ENCODE measurements around the gene IL6ST.

The IL6ST gene

GRCh38 chr5:55929020-55929799, 65.6 kb downstream of the IL6ST start:
- no peaks in the 10 kb centered on the region for H3K9me3 Mint-ChIP-seq
- H3K27ac Mint-ChIP-seq, result no peak overlapping the region
- H3K4me3 Mint-ChIP-seq, result no peak overlapping the region
- peaks cover 2% of the 10 kb centered on the region for H3K4me1 Mint-ChIP-seq
- CTCF ChIA-PET, result no interaction called here
- DNase-seq, result no peak
- peaks cover 13% of the 10 kb centered on the region for H3K27me3 Mint-ChIP-seq
- peaks cover 7% of the 10 kb centered on the region for H3K36me3 Mint-ChIP-seq

DNA sequence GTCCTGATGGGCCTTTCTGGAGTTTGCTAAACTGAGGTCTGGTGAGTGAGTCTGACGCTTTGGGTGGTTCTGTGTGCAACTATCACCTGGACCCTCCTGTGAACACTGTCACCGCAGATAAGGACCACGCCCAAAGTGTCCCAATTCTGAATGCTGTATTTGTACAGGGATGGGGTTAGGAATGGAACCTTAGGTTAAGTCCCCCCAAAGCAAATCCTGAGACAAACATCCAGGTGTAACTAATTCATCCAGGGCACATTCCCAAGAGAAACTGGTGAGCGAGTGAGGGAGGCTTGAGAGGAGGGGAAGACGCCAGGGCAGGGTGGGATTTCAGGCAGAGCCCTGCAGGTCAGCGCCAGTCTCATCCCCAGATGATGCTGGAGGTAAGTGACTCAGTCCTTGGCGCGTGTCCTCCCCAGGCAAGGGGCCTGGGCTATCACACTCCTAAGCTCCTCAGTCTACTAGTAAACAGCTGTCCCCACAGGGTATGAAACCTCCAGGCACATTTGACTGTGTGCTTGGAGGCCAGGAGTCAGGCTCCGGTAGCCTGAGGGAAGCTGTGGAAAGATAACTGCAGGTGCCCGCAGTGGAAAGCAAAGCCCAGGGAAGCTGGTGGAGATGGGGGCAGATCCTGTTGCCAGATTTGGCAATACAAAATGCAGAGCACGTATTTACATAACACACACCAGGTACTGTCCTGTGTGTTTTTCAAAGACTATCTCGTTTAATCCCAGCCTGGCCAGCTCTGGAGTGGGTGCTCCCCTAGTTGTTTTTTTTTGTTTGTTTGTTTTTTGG, 66.7 kb downstream of the IL6ST start:
- Mint-ChIP-seq H3K4me1 (peaks cover 12% of the 10 kb centered on the region), H3K36me3 (peaks cover 1% of the 10 kb centered on the region), H3K27me3 (peaks cover 17% of the 10 kb centered on the region), H3K4me3 (no peak overlapping the region), H3K9me3 (no peaks in the 10 kb centered on the region), H3K27ac (no peak overlapping the region)
- DNase-seq, result no peak
- CTCF ChIA-PET, result no interaction called here

GRCh38 chr5:55926476-55926875, 68.3 kb downstream of the IL6ST start:
- Mint-ChIP-seq H3K4me1 (peaks cover 20% of the 10 kb centered on the region), H3K36me3 (no peaks in the 10 kb centered on the region), H3K27ac (no peak overlapping the region), H3K4me3 (no peak overlapping the region), H3K27me3 (peaks cover 17% of the 10 kb centered on the region), H3K9me3 (no peaks in the 10 kb centered on the region)
- DNase-seq, result no peak
- CTCF ChIA-PET, result no interaction called here

GRCh38 chr5:55925712-55926111, 69.1 kb downstream of the IL6ST start:
- Mint-ChIP-seq H3K27ac (no peak overlapping the region), H3K36me3 (no peaks in the 10 kb centered on the region), H3K27me3 (peaks cover 17% of the 10 kb centered on the region), H3K4me3 (no peak overlapping the region), H3K4me1 (peaks cover 20% of the 10 kb centered on the region), H3K9me3 (no peaks in the 10 kb centered on the region)
- CTCF ChIA-PET, result no interaction called here
- DNase-seq, result no peak

DNA sequence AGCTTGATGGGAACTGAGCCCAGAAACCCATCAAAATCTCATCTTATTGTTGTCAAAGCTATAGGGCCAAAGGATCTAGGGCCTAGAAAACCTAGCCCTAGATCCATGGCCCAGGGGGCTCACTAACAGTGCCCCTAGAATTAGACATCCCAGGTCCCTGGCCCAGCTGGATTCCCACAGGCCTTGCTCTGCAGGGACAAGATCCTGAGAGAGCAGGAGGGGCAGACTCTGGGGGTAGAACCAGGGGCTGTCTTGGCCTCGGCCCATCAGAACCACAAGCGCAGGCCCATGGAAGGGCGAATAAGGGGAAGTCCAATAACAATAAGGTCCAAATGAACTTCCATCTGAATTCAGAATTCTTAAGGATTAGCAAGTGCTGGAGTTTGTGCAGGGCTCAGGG, 69.6 kb downstream of the IL6ST start:
- no peak overlapping the region for H3K4me3 Mint-ChIP-seq
- no peak for DNase-seq
- CTCF ChIA-PET, result interaction anchor here (2.6 kb wide), 1 partner anchor 12 kb away, joined by 11 read pairs; no protein-coding TSS in a partner anchor
- peaks cover 22% of the 10 kb centered on the region for H3K4me1 Mint-ChIP-seq
- no peaks in the 10 kb centered on the region for H3K36me3 Mint-ChIP-seq
- no peaks in the 10 kb centered on the region for H3K9me3 Mint-ChIP-seq
- peaks cover 17% of the 10 kb centered on the region for H3K27me3 Mint-ChIP-seq
- H3K27ac Mint-ChIP-seq, result no peak overlapping the region

- Mint-ChIP-seq H3K27me3 (peaks cover 17% of the 10 kb centered on the region), H3K9me3 (no peaks in the 10 kb centered on the region), H3K4me1 (peaks cover 27% of the 10 kb centered on the region), H3K27ac (no peak overlapping the region), H3K36me3 (no peaks in the 10 kb centered on the region), H3K4me3 (no peak overlapping the region)
- no peak for DNase-seq
- CTCF ChIA-PET, result interaction anchor here (2.6 kb wide), 1 partner anchor 12 kb away, joined by 11 read pairs; no protein-coding TSS in a partner anchor
Observed at GRCh38 chr5:55924744-55925143, 70.0 kb downstream of the IL6ST start.

DNA sequence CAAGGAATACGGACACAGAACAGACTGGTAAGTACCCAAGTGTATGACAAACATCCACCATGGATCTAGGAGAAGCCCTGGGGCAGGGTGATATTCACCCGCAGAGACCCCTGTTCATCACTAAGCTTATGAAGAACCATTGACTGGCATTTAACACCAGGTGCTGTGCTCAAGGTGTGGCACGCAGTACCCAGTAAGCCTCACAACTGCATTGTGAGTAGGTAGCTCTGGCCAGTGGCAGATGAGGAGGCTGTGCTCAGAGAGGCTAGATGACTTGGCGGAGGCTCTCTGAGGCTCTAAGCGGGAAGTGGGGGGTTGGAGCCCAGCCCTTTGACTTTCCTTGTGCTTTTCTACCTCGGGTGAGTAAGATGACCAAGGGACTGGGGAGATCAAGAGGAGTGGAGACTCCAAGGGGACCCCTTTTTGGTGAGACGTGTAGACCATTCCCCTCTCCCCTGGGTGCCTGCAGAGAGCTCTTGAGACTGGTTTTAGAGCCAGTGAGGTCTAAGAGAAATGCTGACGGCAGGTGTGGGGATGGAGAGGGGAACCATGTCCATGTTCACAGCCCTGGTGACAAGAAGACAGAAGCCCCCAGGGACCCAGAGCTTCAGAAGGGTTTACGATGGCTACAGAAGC, 70.8 kb downstream of the IL6ST start:
- no peak for DNase-seq
- CTCF ChIA-PET, result interaction anchor here (0.6 to 2.6 kb wide), 5 partner anchors 9 to 232 kb away, joined by 3 to 11 read pairs (median 3); no protein-coding TSS in a partner anchor
- H3K27ac Mint-ChIP-seq, result no peak overlapping the region
- H3K27me3 Mint-ChIP-seq, result peaks cover 17% of the 10 kb centered on the region
- H3K4me1 Mint-ChIP-seq, result peaks cover 34% of the 10 kb centered on the region
- peak overlapping the region; percentile 79 for H3K4me3 Mint-ChIP-seq
- no peaks in the 10 kb centered on the region for H3K36me3 Mint-ChIP-seq
- no peaks in the 10 kb centered on the region for H3K9me3 Mint-ChIP-seq

DNA sequence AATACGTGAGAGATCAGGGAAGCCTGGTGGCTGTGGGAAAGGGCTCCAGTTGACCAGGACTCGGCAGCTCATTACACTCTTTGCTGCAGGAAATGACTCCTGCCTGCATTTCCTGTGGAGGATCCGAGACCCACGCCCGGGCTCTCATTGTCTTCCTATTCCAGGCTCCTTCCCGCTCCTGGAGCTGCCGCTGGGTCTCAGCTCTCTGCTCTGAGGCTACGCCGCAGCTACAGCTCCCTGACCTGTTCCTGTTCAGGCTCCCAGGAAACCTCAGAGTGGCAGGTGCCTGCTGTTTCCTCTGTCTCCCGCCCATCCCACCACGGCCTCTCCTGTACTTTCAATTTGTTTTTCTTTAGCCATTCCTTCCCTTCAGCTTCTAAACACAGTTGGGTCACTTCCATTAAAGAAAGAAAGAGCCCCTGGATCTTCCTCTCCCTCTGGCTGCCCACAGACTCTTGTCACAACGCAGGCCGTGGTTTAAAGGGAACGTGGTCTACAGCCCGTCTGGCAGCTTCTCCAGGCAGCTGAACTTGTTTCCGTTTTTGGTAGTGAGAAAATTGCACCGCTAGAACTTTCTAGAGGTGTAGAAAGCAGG, 71.5 kb downstream of the IL6ST start:
- no peaks in the 10 kb centered on the region for H3K36me3 Mint-ChIP-seq
- DNase-seq, result peak; percentile 43
- H3K9me3 Mint-ChIP-seq, result no peaks in the 10 kb centered on the region
- H3K4me3 Mint-ChIP-seq, result peak overlapping the region; percentile 79
- peak overlapping the region; percentile 65 for H3K27ac Mint-ChIP-seq
- peaks cover 37% of the 10 kb centered on the region for H3K4me1 Mint-ChIP-seq
- CTCF ChIA-PET, result interaction anchor here (1.3 to 2.6 kb wide), 4 partner anchors 9 to 232 kb away, joined by 3 to 11 read pairs (median 4); no protein-coding TSS in a partner anchor
- H3K27me3 Mint-ChIP-seq, result peaks cover 17% of the 10 kb centered on the region

GRCh38 chr5:55921617-55922016, 73.1 kb downstream of the IL6ST start:
- Mint-ChIP-seq H3K9me3 (no peaks in the 10 kb centered on the region), H3K4me3 (no peak overlapping the region), H3K27me3 (peaks cover 15% of the 10 kb centered on the region), H3K27ac (no peak overlapping the region), H3K36me3 (no peaks in the 10 kb centered on the region), H3K4me1 (peaks cover 40% of the 10 kb centered on the region)
- CTCF ChIA-PET, result interaction anchor here (0.7 to 1.0 kb wide), 5 partner anchors 33 to 750 kb away, joined by 3 to 4 read pairs (median 3); no protein-coding TSS in a partner anchor
- DNase-seq, result no peak

DNA sequence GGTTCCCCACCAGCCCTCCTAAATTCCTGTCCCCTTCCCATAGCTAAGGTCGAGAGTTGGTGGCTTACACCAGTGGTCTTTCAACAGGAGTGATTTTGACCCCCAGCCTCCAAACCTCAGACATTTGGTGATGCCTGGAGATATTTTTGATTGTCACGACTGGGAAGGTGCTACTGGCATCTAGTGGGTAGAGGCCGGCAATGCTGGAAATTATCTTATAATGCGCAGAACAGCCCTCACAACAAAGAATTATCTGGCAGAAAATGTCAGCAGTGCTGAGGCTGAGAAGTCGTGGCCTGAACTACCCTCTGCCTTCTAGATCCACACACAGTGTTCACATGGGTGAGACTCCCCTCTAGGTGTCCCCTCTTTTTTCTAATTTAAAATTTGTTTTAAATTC, 74.0 kb downstream of the IL6ST start:
- Mint-ChIP-seq H3K27me3 (peaks cover 14% of the 10 kb centered on the region), H3K36me3 (no peaks in the 10 kb centered on the region), H3K4me1 (peaks cover 40% of the 10 kb centered on the region), H3K27ac (no peak overlapping the region), H3K4me3 (no peak overlapping the region), H3K9me3 (no peaks in the 10 kb centered on the region)
- CTCF ChIA-PET, result interaction anchor here (0.7 to 1.0 kb wide), 4 partner anchors 65 to 280 kb away, joined by 3 to 4 read pairs (median 4); no protein-coding TSS in a partner anchor
- DNase-seq, result no peak

- Mint-ChIP-seq H3K36me3 (no peaks in the 10 kb centered on the region), H3K4me3 (no peak overlapping the region), H3K4me1 (peaks cover 37% of the 10 kb centered on the region), H3K9me3 (no peaks in the 10 kb centered on the region), H3K27ac (no peak overlapping the region), H3K27me3 (peaks cover 10% of the 10 kb centered on the region)
- CTCF ChIA-PET, result interaction anchor here (1.0 kb wide), 2 partner anchors 64 to 152 kb away, joined by 3 to 4 read pairs; no protein-coding TSS in a partner anchor
- DNase-seq, result peak; percentile 37
Observed at GRCh38 chr5:55919625-55920024, 75.1 kb downstream of the IL6ST start.

DNA sequence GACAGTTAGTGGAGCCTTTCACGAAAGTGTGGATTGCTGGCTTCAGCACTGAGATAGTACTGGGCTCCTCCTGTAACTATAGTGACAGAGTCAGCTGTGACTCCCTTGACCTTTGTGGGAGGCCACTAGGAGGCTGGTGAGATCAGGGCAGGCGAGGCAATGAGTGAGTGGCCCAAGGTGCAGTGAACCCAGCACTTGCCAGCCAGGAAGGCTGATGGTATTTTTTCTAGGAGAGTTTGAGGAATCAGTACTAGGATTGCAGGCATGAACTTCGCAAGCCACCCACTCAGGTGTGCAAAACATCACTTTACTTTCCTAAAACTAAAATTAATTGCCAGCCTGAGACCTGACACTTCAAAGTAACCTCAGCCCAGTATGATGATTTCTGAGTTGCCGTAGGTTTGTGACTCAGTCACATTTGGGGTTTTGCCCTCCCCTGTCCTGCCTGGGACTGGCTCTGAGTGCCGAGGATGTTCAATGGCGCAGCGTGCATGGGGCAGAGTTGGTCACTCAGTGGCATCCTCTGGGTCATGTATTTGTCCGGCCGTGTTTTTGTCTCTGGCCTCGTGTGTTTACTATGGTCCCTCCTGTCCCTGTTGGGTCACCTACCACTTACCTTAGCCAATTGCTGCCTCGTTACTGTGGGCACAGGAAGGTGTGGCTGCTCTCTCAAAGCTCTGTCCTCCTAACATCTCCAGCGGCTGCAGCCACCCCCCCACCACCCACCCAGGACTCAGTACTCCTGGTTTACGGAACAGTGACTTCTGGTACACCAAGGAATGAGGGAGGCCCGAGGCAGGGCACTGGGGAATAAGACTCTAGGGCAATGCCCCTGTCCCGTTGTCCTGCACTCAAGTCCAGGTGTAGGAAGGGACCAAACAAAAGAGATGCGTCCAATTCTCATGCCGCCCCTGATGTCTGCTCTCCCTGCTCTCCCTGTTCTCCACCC, 76.4 kb downstream of the IL6ST start:
- Mint-ChIP-seq H3K36me3 (no peaks in the 10 kb centered on the region), H3K4me3 (no peak overlapping the region), H3K27me3 (peaks cover 5% of the 10 kb centered on the region), H3K27ac (no peak overlapping the region), H3K4me1 (peaks cover 30% of the 10 kb centered on the region), H3K9me3 (no peaks in the 10 kb centered on the region)
- DNase-seq, result no peak
- CTCF ChIA-PET, result interaction anchor here (1.5 kb wide), 1 partner anchor 227 kb away, joined by 3 read pairs; no protein-coding TSS in a partner anchor

Measured in activated naive CD4-positive, alpha-beta T cell treated with anti-CD3 and anti-CD28 coated beads, Interleukin-2, amount 10 ng/mL, durations not matched to agents 7 days and 5 days (primary cell).